H1 (cell line): Measurements from ENCODE around the gene FKBP8. TPM values are rescaled to one million over a fixed set of nuclear protein-coding genes. Genes with fewer than 3 reads are reported as not detected.
A peak's percentile ranks its signal among the peaks of the same experiment; 100 is the strongest.

ENCODE experiments used
- CTCF ChIA-PET: fragments of 300-600 bp; sonication (Branson Sonifier 250); formaldehyde crosslinking; loops from one replicate; lab custom pipeline; 2021; ENCODE audit not compliant: partially characterized antibody; lab: Charles Lee
- POLR2A ChIA-PET: fragments of 300-600 bp; sonication (Branson Sonifier 250); formaldehyde crosslinking; loops from one replicate; lab custom pipeline; 2021; ENCODE audit warnings: inconsistent platforms; ENCODE audit not compliant: partially characterized antibody; lab: Charles Lee
- DNase-seq, 2 experiments: peaks; one replicate each; pipeline versions ENCODE4 v3.0.0 to v3.0.0-alpha.2; 2010 to 2022; ENCODE audit warnings: low spot score in 2 of 2, low read depth in 1 of 2, mixed read lengths in 1 of 2
- FAIRE-seq: peaks from 2 replicates; lab custom pipeline; 2011; peaks lifted over from hg19 to GRCh38; lab: Jason Lieb, UNC
- H2AFZ ChIP-seq: 2 replicates; pipeline ENCODE4 v1.8.1; 2012; ENCODE audit warnings: low read length, inconsistent platforms
- H2AK5ac ChIP-seq: 2 replicates; pipeline ENCODE4 v1.6.1; 2013; ENCODE audit warnings: low read depth, low read length
- H2BK120ac ChIP-seq: replicated peaks from 2 replicates; pipeline ENCODE3; 2013; ENCODE audit warnings: low read depth, low read length, inconsistent platforms
- H2BK12ac ChIP-seq: 2 replicates; pipeline ENCODE4 v1.6.1; 2013; ENCODE audit warnings: low read depth, low read length
- H2BK15ac ChIP-seq: 2 replicates; pipeline ENCODE4 v1.6.1; 2013; ENCODE audit warnings: low read length
- H2BK20ac ChIP-seq: 2 replicates; pipeline ENCODE4 v1.6.1; 2013; ENCODE audit warnings: low read length
- H2BK5ac ChIP-seq: 2 replicates; pipeline ENCODE4 v1.6.1; 2013; ENCODE audit warnings: low read depth, low read length
- H3K14ac ChIP-seq: 2 replicates; pipeline ENCODE4 v1.6.1; 2013; ENCODE audit warnings: inconsistent platforms; ENCODE audit not compliant: insufficient read length
- H3K18ac ChIP-seq: 2 replicates; pipeline ENCODE4 v1.6.1; 2013; ENCODE audit warnings: low read length; ENCODE audit errors: extremely low read depth
- H3K23ac ChIP-seq: 2 replicates; pipeline ENCODE4 v1.6.1; 2013; ENCODE audit warnings: inconsistent platforms; ENCODE audit not compliant: insufficient read length
- H3K23me2 ChIP-seq: 2 replicates; pipeline ENCODE4 v1.6.1; 2013; ENCODE audit warnings: low read depth, low read length
- H3K27ac ChIP-seq: 2 replicates; pipeline ENCODE4 v1.6.1; 2011; ENCODE audit warnings: low read depth, low read length, inconsistent platforms
- H3K27me3 ChIP-seq, 4 experiments: replicated peaks in 1 of 4; 1 replicate in 1 of 4; 2 replicates in 3 of 4; pipeline versions ENCODE4 v1.6.1 to v1.8.1; 2011 to 2013; ENCODE audit warnings: low read length in 3 of 4, mild to moderate bottlenecking in 3 of 4, inconsistent platforms in 2 of 4, mixed read lengths in 2 of 4, moderate library complexity in 1 of 4; ENCODE audit not compliant: control insufficient read depth in 3 of 4, insufficient read depth in 3 of 4; ENCODE audit errors: extremely low read depth in 1 of 4
- H3K36me3 ChIP-seq, 4 experiments: 2 replicates each; pipeline versions ENCODE4 v1.6.1 to v1.8.1; 2011 to 2013; ENCODE audit warnings: mild to moderate bottlenecking in 4 of 4, low read length in 3 of 4, moderate library complexity in 2 of 4, control low read depth in 1 of 4, inconsistent platforms in 1 of 4; ENCODE audit not compliant: insufficient read depth in 4 of 4, control insufficient read depth in 2 of 4
- H3K4ac ChIP-seq: replicated peaks from 2 replicates; pipeline ENCODE3; 2013; ENCODE audit warnings: low read length, low read depth, mixed read lengths, inconsistent platforms; ENCODE audit not compliant: insufficient read length
- H3K4me1 ChIP-seq, 4 experiments: replicated peaks in 1 of 4; 1 replicate in 1 of 4; 2 replicates in 3 of 4; pipeline versions ENCODE4 v1.6.1 to v1.8.1; 2011 to 2013; ENCODE audit warnings: low read length in 3 of 4, inconsistent platforms in 2 of 4, mixed read lengths in 1 of 4; ENCODE audit not compliant: insufficient read depth in 4 of 4, control insufficient read depth in 3 of 4
- H3K4me2 ChIP-seq, 2 experiments: 2 replicates each; pipeline versions ENCODE4 v1.6.1 to v1.8.1; 2011 to 2013; ENCODE audit warnings: low read depth in 2 of 2, low read length in 2 of 2, control low read depth in 1 of 2, inconsistent platforms in 1 of 2, mild to moderate bottlenecking in 1 of 2; ENCODE audit not compliant: insufficient read depth in 1 of 2
- H3K4me3 ChIP-seq, 4 experiments: fragments of 200-600, 300-600 bp in 1 of 4; sonication (generic), shearing (Covaris generic), sonication (Bioruptor Twin) in 1 of 4; 2 replicates each; pipeline versions ENCODE4 v1.5.1 to v1.8.1; 2011 to 2016; ENCODE audit warnings: low read length in 4 of 4, low read depth in 3 of 4, control low read depth in 2 of 4, inconsistent platforms in 2 of 4, mild to moderate bottlenecking in 2 of 4, mixed read lengths in 1 of 4, moderate library complexity in 1 of 4; ENCODE audit not compliant: insufficient read depth in 2 of 4; ENCODE audit errors: extremely low read depth in 1 of 4
- H3K56ac ChIP-seq: replicated peaks from 2 replicates; pipeline ENCODE3; 2013; ENCODE audit warnings: low read depth, mild to moderate bottlenecking, mixed read lengths, low read length, inconsistent platforms; ENCODE audit not compliant: insufficient read length
- H3K79me1 ChIP-seq: 2 replicates; pipeline ENCODE4 v1.6.1; 2013; ENCODE audit warnings: low read depth, low read length, control low read depth
- H3K79me2 ChIP-seq, 2 experiments: 2 replicates each; pipeline versions ENCODE4 v1.6.1 to v1.8.1; 2012 to 2013; ENCODE audit warnings: low read length in 2 of 2, mild to moderate bottlenecking in 2 of 2, inconsistent platforms in 1 of 2; ENCODE audit not compliant: insufficient read depth in 2 of 2, control insufficient read depth in 1 of 2
- H3K9ac ChIP-seq, 4 experiments: replicated peaks in 1 of 4; 1 replicate in 1 of 4; 2 replicates in 3 of 4; pipeline versions ENCODE4 v1.6.1 to v1.8.1; 2011 to 2013; ENCODE audit warnings: low read depth in 3 of 4, low read length in 3 of 4, control low read depth in 2 of 4, mild to moderate bottlenecking in 2 of 4, moderate library complexity in 2 of 4, inconsistent platforms in 1 of 4; ENCODE audit errors: extremely low read depth in 1 of 4
- H3K9me3 ChIP-seq, 2 experiments: 2 replicates each; pipeline versions ENCODE4 v1.6.1 to v1.8.1; 2012 to 2013; ENCODE audit warnings: mild to moderate bottlenecking in 2 of 2, moderate library complexity in 2 of 2, control low read depth in 1 of 2, inconsistent platforms in 1 of 2, low read depth in 1 of 2, low read length in 1 of 2, mixed read lengths in 1 of 2; ENCODE audit not compliant: insufficient read depth in 2 of 2
- H4K20me1 ChIP-seq, 2 experiments: replicated peaks in 1 of 2; 2 replicates each; pipeline versions ENCODE3 to v1.8.1; 2011 to 2013; ENCODE audit warnings: inconsistent platforms in 2 of 2, low read length in 2 of 2, mild to moderate bottlenecking in 1 of 2; ENCODE audit not compliant: insufficient read depth in 2 of 2, control insufficient read depth in 1 of 2
- H4K5ac ChIP-seq: 2 replicates; pipeline ENCODE4 v1.6.1; 2013; ENCODE audit warnings: low read length, low read depth, mixed read lengths, inconsistent platforms; ENCODE audit not compliant: insufficient read length
- H4K8ac ChIP-seq: 2 replicates; pipeline ENCODE4 v1.8.0; 2013; ENCODE audit warnings: mild to moderate bottlenecking, moderate library complexity, low read length, inconsistent platforms; ENCODE audit not compliant: insufficient read depth; ENCODE audit errors: extremely low read depth
- H4K91ac ChIP-seq: replicated peaks from 2 replicates; pipeline ENCODE3; 2013; ENCODE audit warnings: low read length, mixed read lengths, inconsistent platforms; ENCODE audit not compliant: insufficient read length
- CBX8 ChIP-seq: fragments of 300-800, 300-1000 bp; sonication (generic); IDR thresholded peaks from 2 replicates; pipeline ENCODE4 v1.7.1; 2016; ENCODE audit warnings: low read depth, low read length, borderline replicate concordance
- EP300 ChIP-seq, 2 experiments: IDR thresholded peaks; 1 replicate in 1 of 2; 2 replicates in 1 of 2; pipeline ENCODE4 v1.6.1; 2011 to 2012; ENCODE audit warnings: low read depth in 2 of 2, low read length in 2 of 2, mild to moderate bottlenecking in 2 of 2, borderline replicate concordance in 1 of 2, inconsistent platforms in 1 of 2, moderate library complexity in 1 of 2
- FOSL1 ChIP-seq: IDR thresholded peaks from 2 replicates; pipeline ENCODE4 v1.6.1; 2011; ENCODE audit warnings: mild to moderate bottlenecking, low read depth, low read length, moderate library complexity; ENCODE audit not compliant: insufficient read depth
- GTF2F1 ChIP-seq: IDR thresholded peaks from 2 replicates; pipeline ENCODE4 v1.6.1; 2012; ENCODE audit warnings: low read depth, low read length, improper control_type of control experiment, borderline replicate concordance
- POLR2AphosphoS5 ChIP-seq: IDR thresholded peaks from 2 replicates; pipeline ENCODE4 v1.6.1; 2011; ENCODE audit warnings: low read depth, low read length
- RBBP5 ChIP-seq: IDR thresholded peaks from 2 replicates; pipeline ENCODE4 v1.7.1; 2012; ENCODE audit warnings: low read depth, mild to moderate bottlenecking, inconsistent platforms, low read length, moderate library complexity, borderline replicate concordance
- SP1 ChIP-seq: IDR thresholded peaks from 2 replicates; pipeline ENCODE4 v1.6.1; 2011; ENCODE audit warnings: low read depth, low read length
- SRF ChIP-seq: IDR thresholded peaks from 2 replicates; pipeline ENCODE4 v1.6.1; 2011; ENCODE audit warnings: mild to moderate bottlenecking, low read depth, low read length, moderate library complexity
- TBP ChIP-seq: IDR thresholded peaks from 2 replicates; pipeline ENCODE4 v1.6.1; 2011; ENCODE audit warnings: low read depth, low read length, improper control_type of control experiment
- TCF12 ChIP-seq: IDR thresholded peaks from 2 replicates; pipeline ENCODE4 v1.6.1; 2011; ENCODE audit warnings: low read depth, mild to moderate bottlenecking, low read length
- ZNF274 ChIP-seq: IDR thresholded peaks from 2 replicates; pipeline ENCODE4 v1.7.0; 2012; ENCODE audit warnings: low read length, borderline replicate concordance; ENCODE audit errors: extremely low read depth
- WGBS, 2 experiments: shearing (Covaris generic) in 1 of 2; methylation state at CpG; one replicate each; pipeline versions ENCODE4 v1.1.6 to v1.1.7; 2013 to 2015; ENCODE audit warnings: low lambda C conversion rate in 2 of 2, mixed read lengths in 2 of 2, inconsistent platforms in 1 of 2, low coverage in 1 of 2, missing lambda C conversion rate in 1 of 2; ENCODE audit not compliant: insufficient replicate concordance in 2 of 2, insufficient coverage in 1 of 2, insufficient read length in 1 of 2; ENCODE audit errors: extremely low coverage in 1 of 2, missing lambda C conversion rate in 1 of 2; 5-methylcytosine and 5-hydroxymethylcytosine counted together
- polyA plus RNA-seq, 7 experiments: library from polyadenylated mRNA; depleted of rRNA in 3 of 7; stranded (reverse) in 5 of 7; unstranded in 2 of 7; fragments of >200 nt in 5 of 7; fragments of 200-250 nt in 2 of 7; gene quantifications; 1 replicate in 5 of 7; 2 replicates in 1 of 7; 4 replicates in 1 of 7; pipeline versions ENCODE4 v1.2.1 to v1.2.3, GENCODE V29; 2011 to 2013; ENCODE audit warnings: missing spikeins in 2 of 7, mixed read lengths in 2 of 7
- total RNA-seq: library from RNA; stranded (reverse); fragmentation: NEBNext Ultra II Directional; extraction: Animal tissue kit (Norgen Biotek cat#: 25700); gene quantifications from 2 replicates; pipeline ENCODE4 v1.2.1, GENCODE V29; 2021

The FKBP8 gene
- total and polyA plus RNA-seq, 2 of the 8 experiments (the other 6 are each of a cell fraction or from before 2014, with no cell fraction given), result 264 to 309 TPM

- H3K27ac ChIP-seq, result no peak overlapping the region
- H3K18ac ChIP-seq, result no peak overlapping the region
- H3K79me2 ChIP-seq, result peaks cover 0 to 63% of the 10 kb centered on the region in 2 experiments; a peak in 3 of 4 replicates
- no peaks in the 10 kb centered on the region for H3K36me3 ChIP-seq
- H4K20me1 ChIP-seq, result peaks cover 14 to 53% of the 10 kb centered on the region in 2 experiments
- peaks cover 27% of the 10 kb centered on the region for H3K79me1 ChIP-seq
- no peak overlapping the region for H3K23ac ChIP-seq
- H4K5ac ChIP-seq, result no peak overlapping the region
- FAIRE-seq, result no peak
- H2BK12ac ChIP-seq, result no peak overlapping the region
- H3K23me2 ChIP-seq, result no peaks in the 10 kb centered on the region
- H3K4me1 ChIP-seq, result no peaks in the 10 kb centered on the region; a peak in 1 of 7 replicates
- no peak overlapping the region for H3K9ac ChIP-seq
- H3K27me3 ChIP-seq, result no peaks in the 10 kb centered on the region
- POLR2A ChIA-PET, result interaction anchor here (0.7 to 1.3 kb wide), 3 partner anchors 10 to 341 kb away, joined by 3 read pairs; no protein-coding TSS in a partner anchor
- no peak overlapping the region; the same call in 1 of the 2 replicates for H4K8ac ChIP-seq
- H3K14ac ChIP-seq, result no peak overlapping the region
- no peak overlapping the region for H3K4me3 ChIP-seq
- H2AFZ ChIP-seq, result no peak overlapping the region
- no peak overlapping the region for H3K4ac ChIP-seq
- H3K56ac ChIP-seq, result no peak overlapping the region
- no peak overlapping the region for H2BK15ac ChIP-seq
- H3K4me2 ChIP-seq, result no peak overlapping the region
- CTCF ChIA-PET, result interaction anchor here (0.6 to 32.9 kb wide), 12 partner anchors 13 to 249 kb away, joined by 3 to 458 read pairs (median 4); partner anchors contain the start of gene FKBP8
- H4K91ac ChIP-seq, result no peak overlapping the region
- no peak overlapping the region for H2BK120ac ChIP-seq
- DNase-seq, result no peak
- WGBS, 2 experiments, result 84% methylated on average over 20 of the region's 20 CpGs; no CpG with 5 or more reads in 1 of the 2 experiments
- no peak overlapping the region for H2BK20ac ChIP-seq
- H2BK5ac ChIP-seq, result peak overlapping the region; percentile 26; the same call in 1 of the 2 replicates
- H3K9me3 ChIP-seq, result no peaks in the 10 kb centered on the region
- no peak overlapping the region for H2AK5ac ChIP-seq
- no peak for TF ChIP-seq ZNF274
- no peak for TF ChIP-seq TCF12
- TF ChIP-seq TBP, result no peak
- TF ChIP-seq CBX8, result no peak
- TF ChIP-seq SP1, result no peak
- TF ChIP-seq POLR2AphosphoS5, result no peak
- TF ChIP-seq EP300 (IDR thresholded peaks at IDR 0.05; ENCODE audit: borderline replicate concordance in 1 of 2, low read depth in 2 of 2, low read length in 2 of 2), result no peak
- TF ChIP-seq GTF2F1, result no peak
- TF ChIP-seq SRF, result no peak
- TF ChIP-seq RBBP5, result no peak
- TF ChIP-seq FOSL1, result no peak
Measured at GRCh38 chr19:18503971-18504885, 39.1 kb downstream of the FKBP8 start.
